ENCODE results near the gene GCN1.

Gene GCN1

GRCh38 chr12:120091371-120092090 lies 103.0 kb downstream of the GCN1 start:
- DNase-seq (ENCODE audit: low read depth), result no peak

GRCh38 chr12:120090626-120091295 lies 103.8 kb downstream of the GCN1 start:
- no peak for DNase-seq (ENCODE audit: low read depth)

GRCh38 chr12:120090206-120090605 lies 104.3 kb downstream of the GCN1 start:
- DNase-seq (ENCODE audit: low read depth), result no peak

- DNase-seq (ENCODE audit: low read depth), result no peak
Measured at GRCh38 chr12:120089796-120090195, 104.7 kb downstream of the GCN1 start.

- no peak for DNase-seq (ENCODE audit: low read depth)
Measured at GRCh38 chr12:120089105-120089504, 105.4 kb downstream of the GCN1 start.

- peak; percentile 99 for DNase-seq (ENCODE audit: low read depth)
Measured at GRCh38 chr12:120086801-120087621, 107.5 kb downstream of the GCN1 start.

- no peak for DNase-seq (ENCODE audit: low read depth)
Measured at GRCh38 chr12:120085920-120086645, 108.4 kb downstream of the GCN1 start.

- no peak for DNase-seq (ENCODE audit: low read depth)
Measured at GRCh38 chr12:120081641-120082040, 112.9 kb downstream of the GCN1 start.

GRCh38 chr12:120079411-120080400 lies 114.8 kb downstream of the GCN1 start:
- DNase-seq (ENCODE audit: low read depth), result peak; percentile 79

- DNase-seq (ENCODE audit: low read depth), result no peak
Measured at GRCh38 chr12:120078868-120079267, 115.6 kb downstream of the GCN1 start.

- no peak for DNase-seq (ENCODE audit: low read depth)
Measured at GRCh38 chr12:120077260-120077659, 117.3 kb downstream of the GCN1 start.
